Cerebellar cortex (tissue), 1 donor: ENCODE results near the gene KRT75.
"Not testable (repeated sequence)": the region's sequence is repeated elsewhere in the genome, so short reads cannot be mapped to it uniquely, and the experiment has no call there.

Experiments
- DNase-seq: peaks from one replicate; pipeline ENCODE4 v3.0.0-alpha.2; 2015; ENCODE audit warnings: low spot score

KRT75 gene

GRCh38 chr12:52434081-52434733, at the start of gene KRT75:
Gene KRT75, minus strand, starts transcription at chr12:52434371. Its CDS starts 67 bp downstream, at chr12:52434304.
- DNase-seq = no peak

GRCh38 chr12:52480073-52480472, 45.9 kb upstream of the KRT75 start:
- no peak for DNase-seq

- no peak for DNase-seq
Observed at GRCh38 chr12:52477651-52478050, 43.5 kb upstream of the KRT75 start.

- no peak for DNase-seq
Observed at GRCh38 chr12:52474212-52474611, 40.0 kb upstream of the KRT75 start.

GRCh38 chr12:52473768-52474167, 39.6 kb upstream of the KRT75 start, which contains the start of gene KRT6C:
Gene KRT6C, minus strand, starts transcription at chr12:52473805. Its CDS starts 68 bp downstream, at chr12:52473737.
- no peak for DNase-seq

GRCh38 chr12:52469853-52470252, 35.7 kb upstream of the KRT75 start:
- DNase-seq = no peak

- DNase-seq = no peak
Observed at GRCh38 chr12:52464897-52465296, 30.7 kb upstream of the KRT75 start.

GRCh38 chr12:52461693-52462092, 27.5 kb upstream of the KRT75 start:
- DNase-seq = no peak

GRCh38 chr12:52458861-52459260, 24.7 kb upstream of the KRT75 start:
- DNase-seq = no peak

GRCh38 chr12:52455821-52456220, 21.6 kb upstream of the KRT75 start:
- no peak for DNase-seq

- no peak for DNase-seq
Observed at GRCh38 chr12:52454411-52455201, 20.4 kb upstream of the KRT75 start.

- DNase-seq = no peak
Observed at GRCh38 chr12:52452101-52452500, 17.9 kb upstream of the KRT75 start, which contains the start of gene KRT6B. Gene KRT6B, minus strand, starts transcription at chr12:52452146. Its CDS starts 68 bp downstream, at chr12:52452078.

GRCh38 chr12:52448228-52448627, 14.1 kb upstream of the KRT75 start:
- no peak for DNase-seq

- DNase-seq = not testable (repeated sequence)
Observed at GRCh38 chr12:52447196-52447595, 13.0 kb upstream of the KRT75 start.

GRCh38 chr12:52446367-52447045, 12.3 kb upstream of the KRT75 start:
- no peak for DNase-seq

GRCh38 chr12:52445876-52446275, 11.7 kb upstream of the KRT75 start:
- no peak for DNase-seq

GRCh38 chr12:52444647-52445595, 10.8 kb upstream of the KRT75 start:
- no peak for DNase-seq

GRCh38 chr12:52443966-52444365, 9.8 kb upstream of the KRT75 start:
- DNase-seq = no peak

GRCh38 chr12:52442600-52443061, 8.5 kb upstream of the KRT75 start:
- no peak for DNase-seq

GRCh38 chr12:52441320-52441911, 7.2 kb upstream of the KRT75 start:
- DNase-seq = no peak

GRCh38 chr12:52440821-52441319, 6.7 kb upstream of the KRT75 start:
- no peak for DNase-seq
